SW 1271 (cell line): Measurements from ENCODE around the gene SPATA4.
"Not testable (repeated sequence)": the region's sequence is repeated elsewhere in the genome, so short reads cannot be mapped to it uniquely, and the experiment has no call there.

Experiments used
- DNase-seq, 2 experiments: peaks; one replicate each; lab custom pipeline; 2025; lab: John Stamatoyannopoulos, UW

Gene SPATA4

DNA sequence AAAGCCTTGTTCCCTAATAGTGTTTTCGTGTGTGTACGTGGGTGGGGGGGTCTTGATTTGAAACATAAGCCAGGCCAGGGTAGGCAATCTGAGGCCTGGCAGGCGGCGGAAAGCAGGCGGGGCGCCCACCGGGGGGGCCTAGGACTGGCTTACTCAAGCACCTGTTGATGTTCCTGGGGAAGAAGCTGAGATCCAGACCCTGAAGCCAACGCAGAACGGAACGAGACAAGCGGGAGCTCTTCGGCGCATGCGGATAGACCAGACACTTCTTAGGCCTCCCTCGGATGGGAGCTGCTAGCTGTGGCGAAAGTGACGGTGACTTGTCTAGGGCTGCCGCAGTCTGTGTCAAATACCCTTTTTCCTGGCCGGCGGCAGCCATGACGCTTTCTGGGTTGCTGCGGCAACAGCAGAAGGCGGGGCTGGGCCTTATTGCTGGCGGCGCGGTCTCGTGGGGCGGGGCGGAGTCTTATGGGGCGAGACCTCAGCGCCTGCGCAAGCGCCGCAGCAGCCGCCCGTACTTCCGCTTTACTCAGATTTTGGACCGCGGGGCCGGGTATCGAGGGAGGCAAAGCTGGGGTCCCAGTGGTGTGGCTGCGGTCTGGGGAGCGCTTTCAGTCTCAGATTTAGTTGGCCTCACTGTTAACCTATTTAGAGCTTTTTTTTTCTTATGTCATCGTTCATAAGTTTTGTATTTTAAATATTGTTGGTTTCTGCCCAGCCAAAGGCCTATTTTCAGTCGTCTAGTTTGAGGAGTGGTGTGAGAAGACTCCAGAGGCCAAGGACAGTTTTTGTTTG is at the start of gene SPATA4:
TSS of gene SPATA4 (minus strand) at position 402 of the 795 bp plus-strand sequence. CDS start at position 379, 23 bp downstream.
- peak; percentile 10 to 82 for DNase-seq

DNA sequence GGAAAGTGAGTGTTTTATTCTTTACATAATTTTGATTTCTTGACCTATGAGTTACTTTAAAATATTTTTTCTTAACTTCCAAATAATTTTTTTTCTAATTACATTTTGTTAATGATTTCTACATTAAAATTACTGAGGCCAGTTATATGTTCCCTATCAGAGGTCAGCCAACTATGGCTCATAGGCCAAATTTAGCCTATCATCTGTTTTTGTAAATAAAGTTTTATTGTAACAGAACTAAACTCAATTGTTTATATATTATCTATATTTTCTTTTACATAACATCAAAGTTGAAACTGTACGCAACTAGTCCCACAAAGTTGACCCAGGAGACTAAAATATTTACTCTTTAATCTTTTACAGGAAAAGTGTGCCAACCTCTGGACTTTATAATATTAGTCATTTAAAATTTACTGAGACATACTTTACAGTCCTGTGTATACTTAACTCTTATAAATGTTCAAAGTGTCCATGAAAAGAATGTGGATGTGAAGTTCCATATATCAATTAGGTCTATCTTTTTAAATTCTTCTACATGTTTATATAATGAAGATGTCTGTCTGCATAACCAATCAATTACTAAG is 47.5 kb upstream of the SPATA4 start:
- no peak for DNase-seq

DNA sequence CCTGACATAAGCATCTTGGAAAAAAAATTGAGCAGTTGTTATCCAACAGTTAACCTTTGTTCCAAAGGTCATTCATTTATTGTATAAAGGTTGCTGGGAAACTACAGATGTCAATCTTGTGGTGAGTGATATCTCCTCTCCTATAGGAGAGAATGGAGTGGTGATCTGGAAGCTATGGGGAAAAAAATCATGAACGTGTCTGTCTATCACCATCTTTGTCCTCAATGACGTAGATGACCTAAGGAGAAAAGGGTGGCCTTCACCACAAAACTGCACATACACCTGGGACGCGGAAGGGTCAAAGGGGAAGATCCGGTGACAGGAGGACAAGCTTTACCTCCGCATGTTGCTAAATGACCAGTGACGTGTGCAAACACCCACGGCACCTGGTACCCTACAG is 46.3 kb upstream of the SPATA4 start:
- DNase-seq: no peak

DNA sequence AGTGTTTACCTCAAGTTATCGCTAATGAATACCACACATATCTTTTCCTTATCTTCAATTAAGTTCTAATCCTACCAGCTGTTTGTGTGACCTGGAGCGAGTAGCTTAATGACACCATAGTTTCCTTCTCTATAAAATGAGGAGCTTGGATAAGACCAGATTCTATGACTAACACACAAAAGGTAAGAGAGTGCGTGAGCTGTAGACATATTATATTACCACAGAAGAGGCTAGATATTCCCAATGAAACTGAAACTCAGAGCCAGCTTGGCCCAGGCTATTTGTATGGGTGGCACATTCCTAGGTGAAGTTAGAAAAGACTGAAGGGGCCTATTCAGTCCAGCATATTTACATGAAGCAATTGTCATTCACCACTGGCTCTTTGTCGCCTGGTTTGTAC is 43.4 kb upstream of the SPATA4 start:
- no peak for DNase-seq

DNA sequence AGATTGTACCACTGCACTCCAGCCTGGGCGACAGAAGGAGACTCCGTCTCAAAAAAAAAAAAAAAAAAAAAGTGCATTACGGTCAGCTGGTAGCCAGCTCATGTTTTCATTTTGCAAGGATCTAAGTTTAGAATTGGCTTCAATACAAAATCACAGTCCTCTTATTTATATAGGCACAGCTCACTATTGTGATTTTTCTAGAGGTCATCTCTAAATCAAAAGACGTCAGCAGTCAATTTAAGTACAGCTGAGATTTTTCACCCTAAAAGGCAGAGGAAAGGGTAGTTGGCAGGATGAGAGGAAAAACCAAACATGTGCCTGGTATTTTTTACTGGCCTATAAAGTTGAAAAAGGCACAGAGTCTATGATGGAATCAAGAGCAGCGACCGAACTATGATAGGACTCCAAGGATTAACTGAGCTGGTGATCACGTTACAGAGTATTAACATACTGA is 42.8 kb upstream of the SPATA4 start:
- DNase-seq: no peak

DNA sequence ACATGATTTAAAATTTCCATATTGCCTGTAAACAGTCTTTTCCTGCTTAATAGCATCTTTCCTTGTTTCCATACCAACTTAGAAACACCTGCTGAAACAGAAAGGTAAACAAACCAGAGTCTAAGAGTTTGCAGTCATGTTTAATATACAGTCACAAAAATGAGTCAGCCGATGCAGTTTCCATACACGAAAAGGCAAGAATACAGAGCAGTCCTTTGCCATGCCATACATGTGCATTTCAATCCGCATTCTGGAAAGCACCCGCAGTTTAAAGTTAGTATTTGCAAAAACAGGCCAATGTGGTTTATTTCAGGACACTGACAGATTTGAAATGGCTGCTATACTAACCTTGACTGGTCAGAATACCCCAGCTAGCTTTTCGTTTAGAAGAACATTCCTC is 41.6 kb upstream of the SPATA4 start:
- DNase-seq: no peak

DNA sequence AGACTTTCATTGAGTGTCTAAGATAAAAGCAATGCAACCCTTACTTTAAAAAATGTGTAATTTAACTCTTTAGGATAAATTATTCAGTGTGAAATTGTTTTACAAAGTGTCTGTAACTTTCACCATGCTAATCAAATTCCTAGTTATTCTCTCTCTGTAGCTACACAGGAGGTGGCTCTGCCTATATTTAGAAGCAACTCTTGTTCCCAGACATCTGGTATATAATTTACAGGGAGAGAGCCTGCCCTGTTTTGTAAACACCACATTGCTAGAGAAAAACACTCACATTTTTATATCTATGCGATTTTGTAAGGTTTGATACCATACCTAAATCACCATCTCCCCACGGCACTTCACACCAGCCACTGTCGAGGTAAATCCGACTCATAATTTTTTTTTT is 35.5 kb upstream of the SPATA4 start:
- no peak for DNase-seq

DNA sequence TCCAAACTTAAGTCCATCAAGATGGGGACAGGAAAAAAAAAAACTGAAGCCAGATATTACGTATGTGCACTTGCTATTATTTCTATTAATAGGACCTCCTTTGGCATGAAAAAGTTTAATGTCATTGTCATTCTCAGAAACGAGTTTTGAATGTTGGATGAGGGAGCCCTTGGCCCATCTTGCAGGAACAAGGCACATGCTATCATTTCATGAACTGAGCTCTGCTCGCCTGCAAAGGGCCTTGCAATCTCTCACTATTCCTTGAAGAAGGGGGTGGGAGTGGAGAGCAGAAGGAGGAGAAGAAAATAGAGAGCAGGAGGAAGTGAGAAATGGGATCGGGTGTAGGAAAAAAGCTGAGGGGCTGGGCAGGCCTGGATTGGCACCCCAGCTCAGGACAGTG is 34.3 kb upstream of the SPATA4 start:
- no peak for DNase-seq

DNA sequence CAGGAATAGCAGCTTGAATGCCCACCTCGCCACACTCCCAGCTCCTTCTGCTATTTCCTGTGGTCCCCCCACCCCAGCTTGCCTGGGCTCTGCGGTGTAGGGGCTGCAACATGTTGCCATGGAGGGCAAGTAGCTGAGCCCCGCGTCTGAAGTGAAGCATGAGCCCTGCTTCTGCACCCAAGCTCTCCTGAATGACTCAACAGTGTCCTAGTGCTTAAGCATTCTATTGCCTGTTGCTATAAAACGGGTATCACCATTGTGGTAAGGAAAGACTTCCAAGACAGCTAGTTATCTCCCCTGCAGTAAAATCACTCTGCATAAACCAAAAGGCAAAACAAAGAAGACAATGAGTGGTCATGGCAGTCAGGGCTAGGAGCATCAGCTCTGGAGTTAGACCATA is 31.4 kb upstream of the SPATA4 start:
- DNase-seq: no peak

DNA sequence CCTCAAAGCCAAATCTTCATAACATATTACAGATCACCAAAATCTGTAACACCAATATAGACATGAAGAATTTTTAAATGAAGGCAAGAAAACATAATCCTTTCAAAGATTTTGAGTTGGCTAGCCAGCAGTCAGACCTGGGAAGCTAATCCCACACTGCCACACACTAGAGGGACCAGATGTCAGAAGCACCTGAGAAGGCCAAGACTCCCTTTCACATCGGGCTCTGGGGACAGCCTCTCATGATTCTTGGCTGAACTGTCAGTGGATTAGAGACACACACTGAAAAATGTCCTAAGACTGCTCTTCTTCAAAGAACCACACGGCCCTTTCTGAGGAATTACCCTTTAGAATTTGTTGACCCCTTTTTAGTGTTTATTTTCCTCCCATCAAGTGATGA is 28.2 kb upstream of the SPATA4 start:
- DNase-seq: no peak

DNA sequence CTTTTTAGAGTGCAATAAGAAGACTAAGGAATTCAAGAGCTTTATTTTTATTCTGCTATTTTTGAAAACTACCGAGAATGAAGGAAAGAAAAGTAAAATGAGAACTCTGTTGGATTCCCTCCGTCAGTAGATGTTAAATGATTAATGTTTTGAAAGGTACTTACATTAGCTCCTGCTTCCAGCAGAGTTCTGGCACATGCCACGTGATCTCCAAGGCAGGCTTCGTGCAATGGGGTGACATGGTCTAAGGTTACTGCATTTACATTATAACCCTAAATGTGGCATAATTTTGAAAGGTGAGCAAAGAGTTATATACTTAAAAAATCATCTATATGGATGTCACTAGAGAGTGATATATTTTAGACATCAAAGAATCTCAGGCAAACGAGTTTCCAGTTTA is 26.8 kb upstream of the SPATA4 start:
- DNase-seq: no peak

DNA sequence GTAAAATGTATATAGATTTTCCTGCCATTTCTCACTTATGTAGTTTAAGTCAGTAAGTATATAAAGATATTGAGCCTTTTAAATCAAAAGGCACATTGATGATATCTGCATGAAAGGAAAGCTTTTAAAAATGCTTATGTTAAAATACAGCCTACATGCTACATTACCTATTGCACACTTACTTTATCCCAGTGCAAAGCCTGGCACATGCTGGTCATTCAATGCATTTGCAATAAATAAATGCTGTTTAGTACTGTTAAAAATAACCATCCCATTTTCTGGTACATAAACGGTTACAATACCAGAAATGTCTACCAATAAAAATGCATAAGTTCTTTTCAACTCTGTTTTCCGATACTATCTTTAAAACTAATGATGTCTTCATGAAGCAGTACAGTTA is 22.1 kb upstream of the SPATA4 start:
- DNase-seq: no peak

DNA sequence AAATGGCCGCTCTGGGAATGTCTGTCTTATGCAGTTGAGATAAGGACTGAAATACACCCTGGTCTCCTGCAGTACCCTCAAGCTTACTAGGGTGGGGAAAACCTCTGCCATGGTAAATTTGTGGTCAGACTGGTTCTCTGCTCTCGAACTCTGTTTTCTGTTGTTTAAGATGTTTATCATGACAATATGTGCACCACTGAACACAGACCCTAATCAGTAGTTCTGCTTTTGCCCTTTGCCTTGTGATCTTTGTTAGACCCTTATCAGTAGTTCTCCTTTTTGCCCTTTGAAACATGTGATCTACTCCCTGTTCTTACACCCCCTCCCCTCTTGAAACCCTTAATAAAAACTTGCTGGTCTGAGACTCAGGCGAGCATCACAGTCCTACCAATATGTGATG is 17.0 kb upstream of the SPATA4 start:
- not testable (repeated sequence) for DNase-seq

DNA sequence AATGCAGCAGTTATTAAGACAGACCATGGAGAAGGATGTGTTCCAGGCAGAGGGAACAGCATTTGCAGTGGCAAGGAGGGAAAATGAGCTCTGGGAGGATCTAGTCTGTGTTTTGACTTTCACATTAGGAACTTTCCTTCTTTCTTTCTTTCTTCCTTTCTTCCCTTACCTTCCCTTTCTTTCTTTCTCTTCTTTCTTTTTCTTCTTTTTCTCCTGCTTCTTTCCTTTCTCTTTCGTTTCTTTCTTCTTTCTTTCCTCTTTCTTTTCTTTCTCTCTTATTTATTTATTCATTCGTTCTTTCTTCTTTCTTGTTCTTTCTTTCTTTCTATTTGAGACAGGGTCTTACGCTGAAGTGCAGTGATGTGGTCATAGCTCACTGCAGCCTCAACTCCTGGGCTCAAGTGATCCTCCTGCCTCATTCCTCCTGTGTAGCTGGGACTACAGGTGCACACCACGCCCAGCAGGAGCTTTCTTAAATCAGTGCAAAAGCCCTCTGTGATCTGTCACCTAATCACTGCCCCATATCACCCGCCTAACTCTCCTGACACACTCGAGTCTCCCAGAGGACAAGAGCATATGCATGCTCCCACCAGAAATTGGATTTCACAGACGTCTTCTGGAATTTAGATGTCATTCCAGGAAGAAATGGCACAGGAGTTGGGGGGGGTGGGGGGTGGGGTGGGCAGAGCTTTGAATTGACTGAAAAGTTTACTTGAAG is 15.4 kb upstream of the SPATA4 start:
- DNase-seq: no peak

DNA sequence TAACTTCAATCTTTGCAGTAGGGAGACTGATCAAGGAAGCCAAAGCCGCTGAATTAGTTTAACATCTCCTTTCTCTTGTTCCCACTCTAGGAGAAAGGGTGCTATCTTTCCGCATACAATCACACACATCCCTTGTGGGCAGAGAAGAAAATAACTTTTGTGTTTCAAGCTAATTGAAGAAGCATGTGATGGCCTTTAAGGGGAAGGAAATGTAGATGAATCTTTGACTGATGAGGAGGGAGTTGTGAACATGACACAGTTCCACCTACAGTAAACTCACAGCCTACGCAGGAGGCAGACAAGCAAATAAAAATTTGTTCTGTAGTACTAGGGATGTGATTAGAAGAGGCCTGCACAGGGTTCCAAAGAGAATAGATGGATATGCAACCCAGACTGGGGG is 14.7 kb upstream of the SPATA4 start:
- DNase-seq: no peak

DNA sequence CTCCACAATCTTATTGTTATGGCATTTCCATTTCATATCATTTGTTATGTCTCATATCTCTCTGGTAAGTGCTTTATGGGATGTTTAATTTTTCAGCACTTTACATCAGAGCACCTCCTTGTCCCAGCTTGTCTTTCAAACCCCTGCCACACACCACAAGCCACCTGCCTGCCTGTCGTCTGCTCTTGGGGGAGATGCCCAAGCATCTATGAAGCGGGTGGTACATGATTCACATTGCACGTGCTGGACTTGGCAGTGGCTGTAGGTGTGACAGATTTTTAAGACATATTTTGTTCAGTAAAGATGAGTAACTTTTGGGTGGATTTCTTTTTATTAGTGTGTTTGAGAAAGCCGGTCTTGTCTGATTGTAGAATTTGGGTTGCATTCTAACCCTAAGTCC is 14.2 kb upstream of the SPATA4 start:
- DNase-seq: no peak

DNA sequence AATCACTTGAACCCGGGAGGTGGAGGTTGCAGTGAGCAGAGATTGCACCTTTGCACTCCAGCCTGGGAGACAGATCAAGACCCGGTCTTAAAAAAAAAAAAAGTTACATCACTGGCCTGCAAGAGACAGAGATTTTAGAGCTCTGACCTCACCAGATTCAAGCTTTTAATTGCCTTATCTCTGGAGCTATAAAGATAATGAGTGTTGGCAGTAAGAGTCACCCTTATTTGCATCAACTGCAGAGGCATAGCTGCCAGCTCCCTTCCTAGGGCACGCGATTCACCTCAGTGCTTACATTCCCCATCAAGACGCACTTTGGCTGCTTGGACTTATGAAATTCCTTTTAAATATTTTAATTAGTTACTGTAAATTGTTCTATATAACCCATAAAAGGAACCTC is 12.5 kb upstream of the SPATA4 start:
- no peak for DNase-seq

DNA sequence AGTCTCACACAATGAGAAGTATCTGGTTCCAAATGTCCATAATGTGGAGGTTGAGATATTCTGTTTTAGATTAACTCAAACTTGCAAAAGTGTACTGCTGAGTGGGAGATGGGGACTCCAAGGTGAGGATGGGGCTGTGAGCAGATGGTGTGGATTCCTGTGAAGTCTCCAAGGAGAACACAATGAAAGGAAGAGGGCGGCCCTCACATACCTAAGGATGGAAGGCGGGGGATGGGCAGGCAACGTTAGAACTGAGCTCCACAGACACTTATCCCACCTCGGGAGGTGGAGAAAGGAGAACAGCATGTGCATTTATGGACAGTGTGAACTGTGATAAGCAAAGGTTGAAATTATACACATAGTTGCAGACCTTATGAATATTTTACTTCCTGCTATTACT is 9.9 kb upstream of the SPATA4 start:
- no peak for DNase-seq

DNA sequence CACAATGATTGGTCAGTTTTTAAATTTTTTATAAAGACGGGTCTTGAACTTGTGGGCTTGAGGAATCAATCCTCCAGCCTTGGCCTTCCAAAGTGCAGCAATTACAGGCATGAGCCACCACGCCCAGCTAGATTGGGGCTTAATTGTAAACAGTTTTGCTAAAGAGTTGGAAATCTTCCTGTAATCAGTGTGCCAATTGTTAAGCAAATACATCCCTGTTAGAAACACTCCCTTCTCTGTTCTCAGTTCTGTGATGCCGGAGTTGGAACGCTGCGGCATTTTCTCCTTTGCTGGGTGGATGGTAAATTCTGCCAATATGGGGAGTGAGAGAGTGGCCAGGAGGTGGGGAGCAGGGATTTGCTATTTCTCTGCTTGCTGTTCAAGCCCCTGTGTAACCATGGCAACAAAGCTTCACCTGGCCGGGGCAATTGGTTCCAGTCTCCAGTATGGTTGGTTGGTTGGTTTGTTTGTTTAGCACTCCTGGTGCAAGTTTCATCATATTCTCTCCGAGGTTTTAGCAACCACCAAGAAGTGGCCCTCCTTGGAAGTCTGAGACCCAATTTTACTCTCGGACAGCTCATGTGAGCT is 3.0 kb upstream of the SPATA4 start:
- DNase-seq: no peak

DNA sequence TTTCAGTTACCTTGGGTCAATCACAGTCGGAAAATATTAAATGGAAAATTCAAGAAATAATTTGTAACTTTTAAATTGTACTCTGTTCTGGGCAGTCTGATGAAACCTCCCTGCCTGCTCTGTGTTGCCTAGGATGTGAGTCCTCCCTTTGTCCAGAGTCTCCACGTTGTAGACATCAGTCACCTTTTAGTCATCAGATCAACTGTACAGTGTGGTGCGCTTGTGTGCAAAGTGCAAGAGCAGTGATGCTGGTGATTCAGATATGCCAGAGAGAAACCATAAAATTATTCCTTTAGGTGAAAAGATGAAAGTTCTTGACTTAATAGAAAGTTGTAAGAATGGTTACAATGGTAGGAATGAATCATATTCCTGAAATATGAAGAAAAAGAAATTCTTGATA is 1.4 kb downstream of the SPATA4 start:
- DNase-seq: no peak

DNA sequence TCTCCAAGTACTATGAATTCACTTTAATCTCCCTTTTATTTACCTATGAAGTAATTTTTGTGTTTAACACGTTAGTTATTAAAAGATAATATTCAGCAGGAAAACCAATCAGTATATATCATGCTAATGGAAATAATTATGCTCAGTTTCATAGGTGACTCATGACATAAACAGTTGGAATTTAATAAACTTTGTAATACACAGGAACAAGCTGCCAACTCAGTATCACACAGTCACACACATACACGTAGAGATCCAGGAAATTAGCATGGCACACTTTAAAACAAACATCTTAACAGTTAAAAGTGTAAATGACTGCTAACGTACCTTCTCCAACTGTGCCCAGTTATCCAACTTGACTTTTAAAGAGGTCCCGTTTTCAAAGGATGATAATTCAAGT is 2.3 kb downstream of the SPATA4 start:
- no peak for DNase-seq

DNA sequence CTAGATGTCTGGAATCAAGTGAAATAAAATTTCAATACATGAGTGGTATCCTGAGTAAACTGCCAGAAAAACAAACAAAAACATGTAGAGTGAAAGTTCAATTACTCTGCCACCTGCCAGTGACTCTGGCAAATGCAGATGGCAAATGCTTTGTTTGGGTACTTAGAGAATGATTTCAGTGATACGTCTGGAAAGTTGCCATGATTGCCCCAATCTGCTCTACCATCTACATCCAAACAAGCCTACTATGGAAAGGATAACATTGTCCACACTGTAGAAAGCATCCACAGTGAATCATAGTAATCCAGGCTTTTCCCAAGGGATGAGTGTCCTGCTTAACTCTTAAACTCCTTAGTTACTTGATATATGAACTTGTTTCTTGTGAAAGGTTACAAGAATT is 3.4 kb downstream of the SPATA4 start:
- no peak for DNase-seq
